GM19438 (cell line): Measurements from ENCODE around the gene GPR78.

Experiments
- ATAC-seq: cut with Tn5 transposase; IDR thresholded peaks from one replicate; pipeline ENCODE4 v1.9.1; 2021; ENCODE audit warnings: low read depth; ENCODE audit not compliant: unreplicated experiment

The GPR78 gene

GRCh38 chr4:8580321-8581093, at the start of gene GPR78:
Gene GPR78, plus strand, starts transcription at chr4:8580392. Its CDS starts 591 bp downstream, at chr4:8580983.
- ATAC-seq, result no peak

- ATAC-seq, result no peak
Observed at GRCh38 chr4:8532245-8532781, 47.9 kb upstream of the GPR78 start.

- peak; percentile 55 for ATAC-seq
Observed at GRCh38 chr4:8533274-8533865, 46.8 kb upstream of the GPR78 start.

- peak; percentile 67 for ATAC-seq
Observed at GRCh38 chr4:8534129-8534528, 46.1 kb upstream of the GPR78 start.

- ATAC-seq, result no peak
Observed at GRCh38 chr4:8534611-8535010, 45.6 kb upstream of the GPR78 start.

- ATAC-seq, result no peak
Observed at GRCh38 chr4:8536467-8536866, 43.7 kb upstream of the GPR78 start.

GRCh38 chr4:8537041-8537461, 43.1 kb upstream of the GPR78 start:
- no peak for ATAC-seq

- ATAC-seq, result no peak
Observed at GRCh38 chr4:8538076-8538702, 42.0 kb upstream of the GPR78 start.

- no peak for ATAC-seq
Observed at GRCh38 chr4:8538703-8539567, 41.3 kb upstream of the GPR78 start.

GRCh38 chr4:8539661-8540060, 40.5 kb upstream of the GPR78 start:
- ATAC-seq, result peak; percentile 37

GRCh38 chr4:8540072-8540471, 40.1 kb upstream of the GPR78 start:
- peak; percentile 63 for ATAC-seq

- ATAC-seq, result no peak
Observed at GRCh38 chr4:8540586-8540985, 39.6 kb upstream of the GPR78 start.

- ATAC-seq, result no peak
Observed at GRCh38 chr4:8540991-8541390, 39.2 kb upstream of the GPR78 start.

- no peak for ATAC-seq
Observed at GRCh38 chr4:8541981-8542715, 38.0 kb upstream of the GPR78 start.

GRCh38 chr4:8542776-8543525, 37.2 kb upstream of the GPR78 start:
- no peak for ATAC-seq

- ATAC-seq, result no peak
Observed at GRCh38 chr4:8543623-8544022, 36.6 kb upstream of the GPR78 start.

GRCh38 chr4:8544282-8544681, 35.9 kb upstream of the GPR78 start:
- no peak for ATAC-seq

- ATAC-seq, result no peak
Observed at GRCh38 chr4:8544741-8545438, 35.3 kb upstream of the GPR78 start.

GRCh38 chr4:8545439-8545765, 34.8 kb upstream of the GPR78 start:
- no peak for ATAC-seq
